GM18861 (cell line): ENCODE data around the gene AKR1D1.
"Not testable (repeated sequence)": the region's sequence is repeated elsewhere in the genome, so short reads cannot be mapped to it uniquely, and the experiment has no call there.

Source experiments
- ATAC-seq: cut with Tn5 transposase; IDR thresholded peaks from one replicate; pipeline ENCODE4 v1.9.1; 2021; ENCODE audit not compliant: unreplicated experiment

The AKR1D1 gene, protein sequence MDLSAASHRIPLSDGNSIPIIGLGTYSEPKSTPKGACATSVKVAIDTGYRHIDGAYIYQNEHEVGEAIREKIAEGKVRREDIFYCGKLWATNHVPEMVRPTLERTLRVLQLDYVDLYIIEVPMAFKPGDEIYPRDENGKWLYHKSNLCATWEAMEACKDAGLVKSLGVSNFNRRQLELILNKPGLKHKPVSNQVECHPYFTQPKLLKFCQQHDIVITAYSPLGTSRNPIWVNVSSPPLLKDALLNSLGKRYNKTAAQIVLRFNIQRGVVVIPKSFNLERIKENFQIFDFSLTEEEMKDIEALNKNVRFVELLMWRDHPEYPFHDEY

GRCh38 chr7:138076196-138076595 is at the start of gene AKR1D1:
TSS of gene AKR1D1 (plus strand) at chr7:138076459. CDS start at chr7:138076519, 60 bp downstream.
- no peak for ATAC-seq

DNA sequence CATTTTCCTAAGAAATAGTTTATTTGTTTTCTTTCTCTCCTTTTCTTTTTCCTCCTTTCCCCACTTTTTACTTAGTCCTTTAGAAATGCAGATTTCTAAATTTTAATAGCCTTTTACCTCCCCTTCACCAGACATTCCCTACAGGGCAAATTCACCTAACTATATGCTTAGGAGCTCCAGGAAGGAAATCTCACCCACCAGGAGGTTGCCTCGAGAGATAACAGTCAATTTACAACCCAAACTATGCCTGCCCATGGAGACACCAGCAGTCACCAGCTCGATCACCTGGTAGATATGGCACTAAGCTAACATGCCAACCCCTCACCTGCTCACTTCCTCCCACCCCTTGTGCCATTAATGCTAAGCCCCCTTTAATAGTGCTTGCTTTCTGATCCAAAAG is 49.2 kb upstream of the AKR1D1 start:
- ATAC-seq, result no peak

DNA sequence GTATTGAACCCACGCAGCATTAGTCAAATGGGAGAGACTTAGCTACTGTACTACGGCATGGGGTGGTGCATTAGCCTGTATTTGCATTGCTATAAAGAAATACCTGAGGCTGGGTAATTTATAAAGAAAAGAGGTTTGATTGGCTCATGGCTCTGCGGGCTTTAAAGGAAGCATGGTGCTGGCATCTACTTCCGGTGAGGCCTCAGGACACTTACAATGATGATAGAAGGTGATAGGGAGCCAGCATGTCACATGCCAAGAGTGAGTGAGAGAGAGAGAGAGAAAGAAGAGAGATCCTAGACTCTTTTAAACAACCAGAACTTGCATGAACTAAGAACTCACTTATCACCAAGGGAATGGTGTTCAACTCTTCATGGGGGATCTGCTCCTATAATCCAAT is 47.1 kb upstream of the AKR1D1 start:
- ATAC-seq, result no peak

- no peak for ATAC-seq
Measured at GRCh38 chr7:138029941-138030340, 46.3 kb upstream of the AKR1D1 start.

GRCh38 chr7:138030679-138031351 is 45.4 kb upstream of the AKR1D1 start:
- no peak for ATAC-seq

DNA sequence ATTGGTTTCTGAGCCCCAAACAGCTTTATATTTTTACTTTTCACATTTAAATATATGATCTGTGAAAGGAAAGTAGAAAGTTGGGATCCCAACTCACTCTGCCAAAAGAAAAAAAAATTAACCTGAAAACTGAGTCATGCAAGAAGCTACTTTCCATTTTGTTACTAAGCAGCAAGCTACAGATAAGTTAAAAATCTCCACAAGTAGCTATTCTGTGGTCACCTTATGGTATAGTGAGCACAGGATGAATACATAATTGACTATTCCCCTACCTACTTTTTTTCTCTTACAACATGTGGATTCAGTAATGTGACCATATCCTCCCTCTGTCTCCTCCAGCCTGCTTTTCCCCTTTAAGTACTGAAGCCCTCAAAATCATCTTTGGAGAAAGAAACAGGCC is 44.1 kb upstream of the AKR1D1 start:
- ATAC-seq, result peak; percentile 94

DNA sequence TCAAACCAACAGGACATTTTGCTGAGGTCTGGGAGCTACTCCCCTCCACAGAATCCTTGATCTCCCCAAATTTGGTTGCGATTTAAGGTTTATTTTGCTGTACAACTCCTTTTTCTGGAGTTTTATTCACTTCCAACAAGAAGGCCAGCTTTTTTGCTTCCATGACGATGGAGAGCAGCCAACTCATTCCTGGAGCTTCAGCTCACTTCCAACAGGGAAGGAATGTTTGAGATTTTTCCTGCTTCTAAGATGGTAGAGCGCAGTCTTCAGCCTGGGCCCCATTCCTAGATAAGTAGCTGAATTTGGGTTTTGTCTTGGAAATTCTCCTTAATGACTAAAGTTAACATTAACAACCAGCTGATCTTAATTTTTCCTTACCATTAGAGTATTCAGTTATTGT is 43.5 kb upstream of the AKR1D1 start:
- ATAC-seq, result no peak

DNA sequence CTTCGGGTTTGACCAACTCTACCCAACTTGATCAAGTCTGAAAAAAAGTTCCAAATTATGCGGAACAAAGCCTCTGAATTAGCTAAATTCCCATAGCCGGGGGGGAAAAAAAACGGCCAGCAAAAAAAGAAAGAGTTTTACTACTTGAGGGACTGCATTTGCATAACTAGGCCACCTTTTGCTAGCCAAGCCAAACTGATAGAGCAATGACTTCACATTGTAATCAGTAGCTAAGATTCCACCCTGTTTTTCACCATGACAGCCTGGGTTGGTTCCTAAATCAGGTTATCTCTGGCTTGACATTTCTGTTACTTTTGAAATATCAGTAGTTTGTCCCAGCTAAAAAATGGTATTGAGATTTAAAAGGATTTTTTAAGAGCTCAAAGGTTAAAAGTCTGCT is 43.0 kb upstream of the AKR1D1 start:
- ATAC-seq, result no peak

DNA sequence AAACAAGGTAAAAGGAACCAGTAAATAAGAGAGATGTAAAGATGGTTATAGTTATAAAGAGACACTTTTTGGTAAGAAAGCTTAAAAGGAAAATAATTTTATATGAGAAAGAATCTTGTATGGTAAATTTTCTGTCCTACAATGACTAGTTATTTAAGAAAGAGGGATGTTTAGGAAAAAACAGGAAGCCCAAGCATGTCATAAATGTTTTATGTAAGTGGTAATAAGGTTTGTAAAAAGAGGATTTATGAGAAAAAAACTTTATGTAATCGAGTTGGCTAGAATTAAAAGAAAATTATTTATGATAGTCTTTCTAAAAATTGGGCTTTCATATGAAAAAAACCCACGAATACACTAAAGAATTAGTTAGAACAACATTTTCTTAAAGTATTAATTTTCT is 40.1 kb upstream of the AKR1D1 start:
- no peak for ATAC-seq

DNA sequence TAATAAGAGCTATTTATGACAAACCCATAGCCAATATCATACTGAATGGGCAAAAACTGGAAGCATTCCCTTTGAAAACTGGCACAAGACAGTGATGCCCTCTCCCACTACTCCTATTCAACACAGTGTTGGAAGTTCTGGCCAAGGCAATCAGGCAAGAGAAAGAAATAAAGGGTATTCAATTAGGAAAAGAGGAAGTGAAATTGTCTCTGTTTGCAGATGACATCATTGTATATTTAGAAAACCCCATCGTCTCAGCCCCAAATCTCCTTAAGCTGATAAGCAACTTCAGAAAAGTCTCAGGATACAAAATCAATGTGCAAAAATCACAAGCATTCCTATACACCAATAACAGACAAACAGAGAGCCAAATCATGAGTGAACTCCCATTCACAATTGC is 36.2 kb upstream of the AKR1D1 start:
- not testable (repeated sequence) for ATAC-seq

DNA sequence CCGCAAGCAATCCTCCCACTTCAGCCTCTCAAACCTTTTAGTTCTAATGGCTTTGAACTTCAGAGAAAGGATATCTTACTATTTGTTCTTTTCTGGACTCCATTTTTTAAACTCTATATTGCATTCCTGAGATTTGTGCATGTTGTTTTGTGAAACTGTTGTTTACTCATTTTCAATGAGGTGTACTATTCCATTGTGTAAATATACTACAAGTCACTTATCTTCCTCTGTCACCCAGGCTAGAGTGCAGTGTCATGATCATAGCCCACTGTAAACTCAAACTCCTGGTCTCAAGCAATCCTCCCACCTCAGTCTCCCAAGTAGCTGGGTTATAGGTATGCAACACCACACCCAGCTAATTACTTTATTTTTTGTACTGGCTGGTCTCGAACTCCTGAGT is 31.4 kb upstream of the AKR1D1 start:
- ATAC-seq, result no peak

DNA sequence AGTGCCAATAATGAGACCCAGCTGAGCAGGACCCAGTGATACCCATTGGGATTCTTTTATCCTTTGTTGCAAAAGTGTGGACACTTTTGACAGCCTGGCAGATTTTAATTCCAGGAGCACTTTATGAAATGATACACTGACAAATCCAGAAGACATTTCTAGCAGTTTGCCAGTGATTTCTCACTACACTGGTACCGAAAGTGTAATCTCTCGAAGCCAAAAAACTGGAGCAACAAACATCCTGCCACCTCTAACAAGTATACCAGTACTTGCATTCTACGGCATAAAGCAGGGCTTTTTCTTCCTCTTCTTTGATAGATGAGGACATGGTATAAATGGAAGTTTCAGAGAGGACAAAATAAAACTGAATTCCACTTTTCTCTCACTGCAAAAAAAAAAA is 28.4 kb upstream of the AKR1D1 start:
- no peak for ATAC-seq

DNA sequence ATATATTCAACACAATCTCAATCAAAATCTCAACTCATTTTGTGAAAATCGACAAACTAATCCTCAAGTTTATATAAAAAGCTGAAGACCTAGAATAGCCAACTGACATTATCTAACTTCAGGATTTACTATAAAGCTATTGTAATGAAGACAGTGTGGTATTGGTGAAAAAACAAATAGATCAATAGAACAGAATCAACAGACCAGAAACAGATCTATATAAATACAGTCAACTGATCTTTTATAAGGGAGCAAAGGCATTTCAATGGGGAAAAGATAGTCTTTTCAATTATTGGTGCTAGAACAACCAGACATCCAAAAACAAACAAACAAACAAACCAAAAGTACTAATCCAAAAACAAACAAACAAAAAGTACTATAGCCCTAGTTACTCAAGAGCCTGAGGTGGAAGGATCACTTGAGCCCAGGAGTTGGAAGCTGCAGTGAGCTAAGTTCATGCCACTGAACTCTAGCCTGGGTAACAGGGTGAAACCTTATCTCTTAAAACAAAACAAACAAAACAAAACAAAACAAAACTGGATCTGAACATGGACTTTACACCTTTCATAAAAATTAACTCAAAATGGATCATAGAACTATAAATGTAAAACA is 26.6 kb upstream of the AKR1D1 start:
- no peak for ATAC-seq

GRCh38 chr7:138051712-138052247 is 24.5 kb upstream of the AKR1D1 start:
- not testable (repeated sequence) for ATAC-seq

DNA sequence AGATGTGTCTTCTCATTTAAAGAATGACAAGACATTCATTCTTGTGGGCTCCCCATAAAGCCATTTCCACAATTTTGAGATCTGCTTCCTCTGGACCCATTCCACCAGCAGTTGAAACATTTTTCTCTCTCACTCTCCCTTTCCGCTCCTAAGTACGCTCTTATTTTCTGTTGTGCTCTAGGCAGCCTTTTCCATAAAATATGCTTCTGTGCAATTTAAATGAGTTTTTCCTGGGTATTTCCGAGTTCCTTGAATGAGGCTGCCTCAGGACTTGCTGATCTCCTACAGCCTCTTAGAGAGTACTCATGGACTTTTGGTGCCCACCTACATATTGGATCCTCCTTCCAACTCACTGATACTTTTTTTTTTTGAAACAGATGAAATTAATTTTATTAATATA is 23.6 kb upstream of the AKR1D1 start:
- ATAC-seq, result no peak

GRCh38 chr7:138055698-138056097 is 20.6 kb upstream of the AKR1D1 start:
- ATAC-seq, result not testable (repeated sequence)

- ATAC-seq, result no peak
Measured at GRCh38 chr7:138063400-138063799, 12.9 kb upstream of the AKR1D1 start.

- ATAC-seq, result no peak
Measured at GRCh38 chr7:138064856-138065357, 11.4 kb upstream of the AKR1D1 start.

DNA sequence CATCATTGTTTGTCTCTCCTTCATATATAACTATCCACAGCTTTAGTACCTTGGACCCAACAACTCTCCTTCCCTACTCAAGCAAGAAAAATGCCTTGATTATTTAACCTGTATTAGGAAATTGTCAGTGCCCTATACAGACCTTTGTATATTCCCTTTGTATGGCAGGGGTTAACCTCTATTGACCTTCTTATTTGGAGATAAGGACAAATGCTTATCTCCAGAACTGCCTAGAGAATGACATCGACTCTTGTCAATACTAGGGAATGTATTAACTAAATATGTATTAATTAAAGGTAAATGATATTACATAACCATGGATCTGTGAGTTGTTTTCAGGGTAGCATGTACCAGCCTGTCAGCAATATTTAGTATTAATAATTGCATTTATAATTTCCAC is 10.4 kb upstream of the AKR1D1 start:
- no peak for ATAC-seq

- ATAC-seq, result peak; percentile 75
Measured at GRCh38 chr7:138066954-138067394, 9.3 kb upstream of the AKR1D1 start.

GRCh38 chr7:138067774-138068173 is 8.5 kb upstream of the AKR1D1 start:
- ATAC-seq, result no peak

DNA sequence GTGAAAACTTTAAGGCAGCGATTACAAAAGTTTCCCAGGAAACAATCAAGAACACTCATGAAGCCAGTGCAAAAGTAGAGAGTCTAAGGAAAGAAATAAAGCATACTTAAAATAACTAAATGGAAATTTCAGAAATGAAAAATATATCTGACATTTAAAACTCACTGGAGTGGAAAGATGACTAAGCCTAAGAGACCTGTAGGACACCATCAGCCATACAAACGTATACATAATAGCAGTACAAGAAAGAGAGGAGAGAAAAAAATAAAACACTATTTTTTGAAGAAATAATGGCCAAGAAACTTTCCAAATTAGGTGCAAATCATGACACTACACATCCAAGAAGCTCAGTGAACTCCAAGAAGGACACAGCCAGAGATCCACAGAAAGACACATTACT is 5.4 kb upstream of the AKR1D1 start:
- no peak for ATAC-seq
